Measurements from ENCODE around the gene ABAT.

The ABAT gene

DNA sequence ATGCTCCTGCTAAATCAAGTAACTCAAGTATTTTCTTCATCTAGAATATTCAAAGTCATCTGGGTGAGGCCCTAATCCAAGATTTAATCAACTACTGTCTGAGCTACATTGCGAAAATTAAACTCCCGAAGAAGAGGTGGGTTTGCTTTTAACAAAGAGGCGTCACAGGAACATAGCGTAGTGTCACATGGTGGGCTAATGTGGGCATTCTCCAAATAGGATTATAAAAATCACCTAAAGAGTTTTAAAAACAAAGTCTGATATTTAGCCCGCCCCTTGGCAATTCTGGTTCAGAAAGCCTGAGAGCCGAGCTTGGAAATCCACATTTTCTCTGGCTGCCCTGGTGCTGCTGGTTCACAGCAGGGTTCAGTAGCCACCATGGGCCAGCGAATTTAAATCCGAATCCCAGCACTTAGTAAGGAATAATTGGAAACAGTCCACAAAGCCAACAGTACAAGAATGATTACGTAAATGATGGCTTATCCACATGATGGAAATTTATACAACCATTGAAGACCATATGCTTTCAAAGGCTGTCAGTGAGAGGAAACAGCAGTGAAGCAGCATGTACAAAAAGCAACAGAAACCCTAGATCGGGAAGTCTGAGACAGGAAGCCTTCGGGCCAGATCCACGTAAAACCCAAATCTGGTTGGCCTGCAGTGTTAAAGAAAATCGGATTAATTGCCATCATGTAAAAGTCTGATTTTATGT is 132.0 kb downstream of the ABAT start:
- no peak overlapping the region for H3K27ac ChIP-seq (ENCODE audit: low read length)
- H2AFZ ChIP-seq (ENCODE audit: low read length): no peak overlapping the region
- H3K9me2 ChIP-seq (replicated peaks; ENCODE audit: insufficient read depth, low read length): no peaks in the 10 kb centered on the region
- H3K36me3 ChIP-seq (replicated peaks; ENCODE audit: insufficient read depth, low read length): peaks cover 39% of the 10 kb centered on the region
- H3K4me3 ChIP-seq (ENCODE audit: low read length): no peak overlapping the region
- no peaks in the 10 kb centered on the region for H3K4me1 ChIP-seq (ENCODE audit: low read length)
- peaks cover 10% of the 10 kb centered on the region for H4K20me1 ChIP-seq (ENCODE audit: insufficient read depth, low read length)
- H3K9ac ChIP-seq (ENCODE audit: low read length): no peak overlapping the region
- DNase-seq: no peak
- no peaks in the 10 kb centered on the region for H3F3A ChIP-seq (ENCODE audit: insufficient read depth, low read length)
- no peaks in the 10 kb centered on the region for H3K27me3 ChIP-seq (replicated peaks; ENCODE audit: insufficient read depth, low read length)
- H3K79me2 ChIP-seq (ENCODE audit: low read length): peaks cover 87% of the 10 kb centered on the region
- H3K4me2 ChIP-seq (ENCODE audit: low read depth, low read length): no peak overlapping the region
- no peak for TF ChIP-seq EZH2 (optimal IDR thresholded peaks at IDR 0.05; ENCODE audit: low read depth, low read length)
- TF ChIP-seq, protein P1, sequence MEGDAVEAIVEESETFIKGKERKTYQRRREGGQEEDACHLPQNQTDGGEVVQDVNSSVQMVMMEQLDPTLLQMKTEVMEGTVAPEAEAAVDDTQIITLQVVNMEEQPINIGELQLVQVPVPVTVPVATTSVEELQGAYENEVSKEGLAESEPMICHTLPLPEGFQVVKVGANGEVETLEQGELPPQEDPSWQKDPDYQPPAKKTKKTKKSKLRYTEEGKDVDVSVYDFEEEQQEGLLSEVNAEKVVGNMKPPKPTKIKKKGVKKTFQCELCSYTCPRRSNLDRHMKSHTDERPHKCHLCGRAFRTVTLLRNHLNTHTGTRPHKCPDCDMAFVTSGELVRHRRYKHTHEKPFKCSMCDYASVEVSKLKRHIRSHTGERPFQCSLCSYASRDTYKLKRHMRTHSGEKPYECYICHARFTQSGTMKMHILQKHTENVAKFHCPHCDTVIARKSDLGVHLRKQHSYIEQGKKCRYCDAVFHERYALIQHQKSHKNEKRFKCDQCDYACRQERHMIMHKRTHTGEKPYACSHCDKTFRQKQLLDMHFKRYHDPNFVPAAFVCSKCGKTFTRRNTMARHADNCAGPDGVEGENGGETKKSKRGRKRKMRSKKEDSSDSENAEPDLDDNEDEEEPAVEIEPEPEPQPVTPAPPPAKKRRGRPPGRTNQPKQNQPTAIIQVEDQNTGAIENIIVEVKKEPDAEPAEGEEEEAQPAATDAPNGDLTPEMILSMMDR (IDR thresholded peaks at IDR 0.05; ENCODE audit: low read length): no peak
- no peak for TF ChIP-seq EZH2phosphoT487 (IDR thresholded peaks at IDR 0.05; ENCODE audit: low read length)
- no peaks in the 10 kb centered on the region for H3K9me3 ChIP-seq (replicated peaks; ENCODE audit: insufficient read depth, low read length)

DNA sequence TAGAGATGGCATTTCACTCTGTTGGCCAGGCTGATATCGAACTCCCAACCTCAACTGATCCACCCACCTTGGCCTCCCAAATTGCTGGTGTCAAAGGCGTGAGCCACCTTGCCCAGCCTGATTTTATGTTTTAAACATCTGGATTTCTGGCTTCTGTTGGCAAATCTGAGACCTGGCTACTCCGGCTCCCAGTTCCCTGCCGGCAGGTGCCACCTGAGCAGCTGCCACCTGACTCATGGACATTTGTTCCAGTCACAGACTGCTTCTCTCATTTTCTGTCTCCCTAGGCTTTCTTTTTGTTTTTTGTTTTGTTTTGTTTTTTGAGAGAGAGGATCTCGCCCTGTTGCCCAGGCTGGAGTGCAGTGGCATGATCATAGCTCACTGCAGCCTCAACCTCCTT is 132.8 kb downstream of the ABAT start:
- no peaks in the 10 kb centered on the region for H3K9me2 ChIP-seq (replicated peaks; ENCODE audit: insufficient read depth, low read length)
- H3K9me3 ChIP-seq (replicated peaks; ENCODE audit: insufficient read depth, low read length): no peaks in the 10 kb centered on the region
- H3K27ac ChIP-seq (ENCODE audit: low read length): no peak overlapping the region
- peaks cover 79% of the 10 kb centered on the region for H3K79me2 ChIP-seq (ENCODE audit: low read length)
- no peaks in the 10 kb centered on the region; the same call in 1 of the 2 replicates for H3F3A ChIP-seq (ENCODE audit: insufficient read depth, low read length)
- no peaks in the 10 kb centered on the region for H3K4me1 ChIP-seq (ENCODE audit: low read length)
- no peaks in the 10 kb centered on the region for H3K27me3 ChIP-seq (replicated peaks; ENCODE audit: insufficient read depth, low read length)
- DNase-seq: no peak
- H4K20me1 ChIP-seq (ENCODE audit: insufficient read depth, low read length): peaks cover 10% of the 10 kb centered on the region
- H3K36me3 ChIP-seq (replicated peaks; ENCODE audit: insufficient read depth, low read length): peaks cover 34% of the 10 kb centered on the region
- H3K4me3 ChIP-seq (ENCODE audit: low read length): no peak overlapping the region
- TF ChIP-seq EZH2phosphoT487 (IDR thresholded peaks at IDR 0.05; ENCODE audit: low read length): no peak
- TF ChIP-seq, protein P1 (IDR thresholded peaks at IDR 0.05; ENCODE audit: low read length): no peak
- no peak for TF ChIP-seq EZH2 (optimal IDR thresholded peaks at IDR 0.05; ENCODE audit: low read depth, low read length)
- no peak overlapping the region for H3K4me2 ChIP-seq (ENCODE audit: low read depth, low read length)
- H2AFZ ChIP-seq (ENCODE audit: low read length): no peak overlapping the region
- H3K9ac ChIP-seq (ENCODE audit: low read length): no peak overlapping the region

DNA sequence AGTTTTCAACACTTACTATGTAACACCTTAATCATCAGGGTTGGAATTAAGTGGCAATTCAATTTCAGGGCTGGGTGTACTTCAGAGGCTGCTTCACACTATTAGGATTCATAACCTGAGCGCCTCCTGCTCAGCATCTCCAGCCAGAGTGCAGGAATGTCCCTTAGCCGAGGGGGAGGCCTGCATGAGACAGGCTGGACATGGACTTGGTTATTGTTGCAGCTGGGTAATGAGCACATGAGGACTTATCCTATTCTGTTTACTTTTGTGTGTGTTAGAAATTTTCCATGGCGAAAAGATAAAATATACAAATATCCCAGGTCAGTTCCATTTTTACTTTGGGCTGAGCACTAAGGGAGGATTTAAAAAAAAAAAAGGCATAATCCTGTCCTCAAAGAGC is 133.6 kb downstream of the ABAT start:
- H3K4me3 ChIP-seq (ENCODE audit: low read length): no peak overlapping the region
- TF ChIP-seq EZH2phosphoT487 (IDR thresholded peaks at IDR 0.05; ENCODE audit: low read length) (no peak), EZH2 (optimal IDR thresholded peaks at IDR 0.05; ENCODE audit: low read depth, low read length) (no peak)
- TF ChIP-seq, protein P1 (IDR thresholded peaks at IDR 0.05; ENCODE audit: low read length): no peak
- no peak overlapping the region for H3K27ac ChIP-seq (ENCODE audit: low read length)
- no peaks in the 10 kb centered on the region for H3K27me3 ChIP-seq (replicated peaks; ENCODE audit: insufficient read depth, low read length)
- peaks cover 28% of the 10 kb centered on the region for H3K36me3 ChIP-seq (replicated peaks; ENCODE audit: insufficient read depth, low read length)
- H3K9me2 ChIP-seq (replicated peaks; ENCODE audit: insufficient read depth, low read length): no peaks in the 10 kb centered on the region
- no peaks in the 10 kb centered on the region; the same call in 1 of the 2 replicates for H3F3A ChIP-seq (ENCODE audit: insufficient read depth, low read length)
- no peaks in the 10 kb centered on the region for H3K4me1 ChIP-seq (ENCODE audit: low read length)
- no peaks in the 10 kb centered on the region for H3K9me3 ChIP-seq (replicated peaks; ENCODE audit: insufficient read depth, low read length)
- DNase-seq: no peak
- no peak overlapping the region for H3K9ac ChIP-seq (ENCODE audit: low read length)
- peaks cover 74% of the 10 kb centered on the region for H3K79me2 ChIP-seq (ENCODE audit: low read length)
- no peak overlapping the region for H3K4me2 ChIP-seq (ENCODE audit: low read depth, low read length)
- H2AFZ ChIP-seq (ENCODE audit: low read length): no peak overlapping the region
- H4K20me1 ChIP-seq (ENCODE audit: insufficient read depth, low read length): peaks cover 10% of the 10 kb centered on the region
